ENCODE results near the gene ZC2HC1C.
A peak's percentile ranks its signal among the peaks of the same experiment; 100 is the strongest.

ZC2HC1C gene

DNA sequence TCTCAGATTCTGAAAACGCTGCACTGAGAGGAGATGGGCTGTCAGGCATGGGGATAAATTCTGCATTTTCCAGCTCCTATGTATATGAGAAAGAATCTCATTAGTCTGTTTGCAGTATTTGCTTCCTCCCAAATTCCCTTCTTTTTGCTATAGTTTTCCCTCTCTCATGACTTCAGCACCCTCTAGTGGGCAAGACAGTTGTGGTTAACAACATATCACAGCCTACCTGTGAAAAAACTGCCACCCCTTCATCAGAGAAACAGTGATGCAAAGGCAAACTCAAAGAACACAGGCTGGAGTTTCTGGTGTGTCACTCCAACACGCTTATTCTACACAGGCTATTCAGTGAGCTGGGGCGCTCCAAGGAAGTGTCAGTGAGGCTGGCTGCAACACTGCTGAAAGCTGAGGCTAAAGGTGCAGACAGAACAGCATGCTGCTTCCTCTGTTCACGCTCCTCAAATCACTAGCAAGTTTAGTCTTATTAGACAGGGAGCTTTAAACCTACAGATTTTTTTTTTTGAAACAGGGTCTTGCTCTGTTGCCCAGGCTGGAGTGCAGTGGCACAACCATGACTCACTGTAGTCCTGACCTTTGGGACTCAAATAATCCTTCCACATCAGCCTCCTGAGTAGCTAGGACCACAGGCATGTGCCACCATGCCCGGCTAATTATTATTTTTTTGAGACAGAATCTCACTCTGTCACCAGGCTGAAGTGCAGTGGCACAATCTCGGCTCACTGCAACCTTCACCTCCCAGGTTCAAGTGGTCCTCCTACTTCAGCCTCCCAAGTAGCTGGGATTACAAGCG is 19.3 kb downstream of the ZC2HC1C start:
- H3K9me3 ChIP-seq (ENCODE audit: insufficient read depth, low read depth, low read length): no peaks in the 10 kb centered on the region
- H3K36me3 ChIP-seq (ENCODE audit: insufficient read depth, low read length): peaks cover 41% of the 10 kb centered on the region; the same call in 1 of the 2 replicates
- H3K4me2 ChIP-seq (ENCODE audit: low read depth, low read length, poor library complexity, severe bottlenecking): no peak overlapping the region
- no peaks in the 10 kb centered on the region for H3K79me2 ChIP-seq (ENCODE audit: insufficient read depth, low read length)
- no peaks in the 10 kb centered on the region for H3K4me1 ChIP-seq (ENCODE audit: insufficient read depth, low read length, poor library complexity, severe bottlenecking)
- no peak overlapping the region for H2AFZ ChIP-seq (ENCODE audit: low read length)
- no peaks in the 10 kb centered on the region for H3F3A ChIP-seq (ENCODE audit: low read depth)
- H3K4me3 ChIP-seq (ENCODE audit: low read length, poor library complexity, severe bottlenecking): no peak overlapping the region
- TF ChIP-seq, protein P1, sequence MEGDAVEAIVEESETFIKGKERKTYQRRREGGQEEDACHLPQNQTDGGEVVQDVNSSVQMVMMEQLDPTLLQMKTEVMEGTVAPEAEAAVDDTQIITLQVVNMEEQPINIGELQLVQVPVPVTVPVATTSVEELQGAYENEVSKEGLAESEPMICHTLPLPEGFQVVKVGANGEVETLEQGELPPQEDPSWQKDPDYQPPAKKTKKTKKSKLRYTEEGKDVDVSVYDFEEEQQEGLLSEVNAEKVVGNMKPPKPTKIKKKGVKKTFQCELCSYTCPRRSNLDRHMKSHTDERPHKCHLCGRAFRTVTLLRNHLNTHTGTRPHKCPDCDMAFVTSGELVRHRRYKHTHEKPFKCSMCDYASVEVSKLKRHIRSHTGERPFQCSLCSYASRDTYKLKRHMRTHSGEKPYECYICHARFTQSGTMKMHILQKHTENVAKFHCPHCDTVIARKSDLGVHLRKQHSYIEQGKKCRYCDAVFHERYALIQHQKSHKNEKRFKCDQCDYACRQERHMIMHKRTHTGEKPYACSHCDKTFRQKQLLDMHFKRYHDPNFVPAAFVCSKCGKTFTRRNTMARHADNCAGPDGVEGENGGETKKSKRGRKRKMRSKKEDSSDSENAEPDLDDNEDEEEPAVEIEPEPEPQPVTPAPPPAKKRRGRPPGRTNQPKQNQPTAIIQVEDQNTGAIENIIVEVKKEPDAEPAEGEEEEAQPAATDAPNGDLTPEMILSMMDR (conservative IDR thresholded peaks at IDR 0.05; ENCODE audit: low read length): peak; percentile 97
- TF ChIP-seq EZH2phosphoT487 (IDR thresholded peaks at IDR 0.05; ENCODE audit: borderline replicate concordance): no peak
- H4K20me1 ChIP-seq (ENCODE audit: insufficient read depth, low read length, poor library complexity, severe bottlenecking): no peaks in the 10 kb centered on the region
- H3K9me2 ChIP-seq (replicated peaks; ENCODE audit: low read depth, low read length): no peaks in the 10 kb centered on the region
- H3K9ac ChIP-seq (ENCODE audit: low read depth, low read length, poor library complexity, severe bottlenecking): no peak overlapping the region
- H3K27me3 ChIP-seq (ENCODE audit: insufficient read depth, low read length, poor library complexity, severe bottlenecking): no peaks in the 10 kb centered on the region

- Histone ChIP-seq H3K36me3 (ENCODE audit: insufficient read depth, low read length) (peaks cover 41% of the 10 kb centered on the region; the same call in 1 of the 2 replicates), H3K9me3 (ENCODE audit: insufficient read depth, low read depth, low read length) (no peaks in the 10 kb centered on the region)
These were observed 20.9 kb downstream of the ZC2HC1C start for GRCh38 chr14:75090353-75090752.

DNA sequence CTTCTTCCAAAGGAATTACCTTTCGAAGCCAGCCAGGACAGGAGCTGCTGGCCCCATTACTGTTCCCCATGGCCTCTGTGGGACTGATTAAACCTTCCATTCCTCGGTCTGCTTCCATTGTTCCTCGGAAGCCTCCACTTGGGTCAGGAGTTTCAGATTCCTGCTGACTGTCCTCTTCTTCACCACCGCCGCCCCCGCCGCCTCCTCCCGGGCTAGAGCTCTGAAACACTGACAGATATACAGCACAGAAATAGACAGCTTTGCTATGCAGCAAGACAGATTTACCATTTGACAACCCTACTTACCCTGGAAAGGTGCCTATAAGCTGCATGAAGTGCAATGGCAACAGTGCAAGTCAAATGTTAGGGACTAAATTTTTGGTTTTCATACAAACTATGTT is 21.8 kb downstream of the ZC2HC1C start:
- H3K4me2 ChIP-seq (ENCODE audit: low read depth, low read length, poor library complexity, severe bottlenecking): no peak overlapping the region
- H3K27me3 ChIP-seq (ENCODE audit: insufficient read depth, low read length, poor library complexity, severe bottlenecking): no peaks in the 10 kb centered on the region
- no peaks in the 10 kb centered on the region for H3K9me3 ChIP-seq (ENCODE audit: insufficient read depth, low read depth, low read length)
- H2AFZ ChIP-seq (ENCODE audit: low read length): no peak overlapping the region
- TF ChIP-seq EZH2phosphoT487 (IDR thresholded peaks at IDR 0.05; ENCODE audit: borderline replicate concordance): no peak
- TF ChIP-seq, protein P1 (conservative IDR thresholded peaks at IDR 0.05; ENCODE audit: low read length): no peak
- no peak overlapping the region for H3K4me3 ChIP-seq (ENCODE audit: low read length, poor library complexity, severe bottlenecking)
- peaks cover 47% of the 10 kb centered on the region; the same call in 1 of the 2 replicates for H3K36me3 ChIP-seq (ENCODE audit: insufficient read depth, low read length)
- H3K9me2 ChIP-seq (replicated peaks; ENCODE audit: low read depth, low read length): no peaks in the 10 kb centered on the region
- H4K20me1 ChIP-seq (ENCODE audit: insufficient read depth, low read length, poor library complexity, severe bottlenecking): no peaks in the 10 kb centered on the region
- no peaks in the 10 kb centered on the region for H3K79me2 ChIP-seq (ENCODE audit: insufficient read depth, low read length)
- no peak overlapping the region for H3K9ac ChIP-seq (ENCODE audit: low read depth, low read length, poor library complexity, severe bottlenecking)
- H3K4me1 ChIP-seq (ENCODE audit: insufficient read depth, low read length, poor library complexity, severe bottlenecking): no peaks in the 10 kb centered on the region
- H3F3A ChIP-seq (ENCODE audit: low read depth): no peaks in the 10 kb centered on the region

More at GRCh38 chr14:75090353-75090752, 20.9 kb downstream of the ZC2HC1C start:
- Histone ChIP-seq H3K27me3 (ENCODE audit: insufficient read depth, low read length, poor library complexity, severe bottlenecking) (no peaks in the 10 kb centered on the region), H3K4me2 (ENCODE audit: low read depth, low read length, poor library complexity, severe bottlenecking) (no peak overlapping the region), H4K20me1 (ENCODE audit: insufficient read depth, low read length, poor library complexity, severe bottlenecking) (no peaks in the 10 kb centered on the region), H3K79me2 (ENCODE audit: insufficient read depth, low read length) (no peaks in the 10 kb centered on the region), H2AFZ (ENCODE audit: low read length) (no peak overlapping the region), H3K4me1 (ENCODE audit: insufficient read depth, low read length, poor library complexity, severe bottlenecking) (no peaks in the 10 kb centered on the region), H3K9ac (ENCODE audit: low read depth, low read length, poor library complexity, severe bottlenecking) (no peak overlapping the region), H3K4me3 (ENCODE audit: low read length, poor library complexity, severe bottlenecking) (no peak overlapping the region), H3K9me2 (replicated peaks; ENCODE audit: low read depth, low read length) (no peaks in the 10 kb centered on the region), H3F3A (ENCODE audit: low read depth) (no peaks in the 10 kb centered on the region)
- TF ChIP-seq EZH2phosphoT487 (IDR thresholded peaks at IDR 0.05; ENCODE audit: borderline replicate concordance): no peak
- TF ChIP-seq, protein P1 (conservative IDR thresholded peaks at IDR 0.05; ENCODE audit: low read length): no peak

Data from Loucy (cell line).